ENCODE results near the gene NPTXR.

NPTXR gene

DNA sequence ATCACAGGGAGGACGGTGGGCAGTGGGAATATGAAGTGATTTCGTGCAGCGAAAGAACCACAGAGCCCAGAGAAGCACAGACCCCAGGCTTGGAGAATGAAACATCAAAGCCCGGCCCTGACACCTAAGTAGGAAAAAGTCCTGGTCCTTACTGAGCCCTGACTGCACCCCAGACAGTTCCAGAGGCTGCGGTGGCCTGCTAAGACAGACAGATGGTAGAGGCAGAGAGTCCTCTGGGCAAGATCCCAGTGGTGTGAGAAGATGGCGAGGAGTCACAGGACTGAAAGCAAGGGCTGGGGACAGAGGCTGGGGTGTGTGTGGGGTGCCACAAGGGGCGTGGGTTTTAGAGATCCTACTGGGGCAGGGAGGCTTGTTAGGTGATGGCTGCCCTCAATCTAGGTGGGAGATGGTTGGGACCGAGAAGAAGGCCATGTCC is 24.5 kb upstream of the NPTXR start:
- Histone ChIP-seq H3K9ac (ENCODE audit: low read length in 2 of 2) (peak overlapping the region in 1 of 2 donors; percentile 13), H3K4me1 (ENCODE audit: control insufficient read depth, insufficient read depth, low read length) (peaks cover 81% of the 10 kb centered on the region), H3K27ac (ENCODE audit: low read length) (peak overlapping the region; percentile 37), H3K36me3 (ENCODE audit: control insufficient read depth in 2 of 2, insufficient read depth in 2 of 2, low read length in 2 of 2) (peaks cover 12 to 28% of the 10 kb centered on the region in 2 donors), H3K9me3 (ENCODE audit: control insufficient read depth in 2 of 2, low read length in 2 of 2) (no peaks in the 10 kb centered on the region), H3K4me3 (ENCODE audit: low read length in 2 of 2) (peak overlapping the region in 1 of 2 donors; percentile 29), H3K27me3 (ENCODE audit: control insufficient read depth in 1 of 2, insufficient read depth in 2 of 2, low read length in 2 of 2) (no peaks in the 10 kb centered on the region)

DNA sequence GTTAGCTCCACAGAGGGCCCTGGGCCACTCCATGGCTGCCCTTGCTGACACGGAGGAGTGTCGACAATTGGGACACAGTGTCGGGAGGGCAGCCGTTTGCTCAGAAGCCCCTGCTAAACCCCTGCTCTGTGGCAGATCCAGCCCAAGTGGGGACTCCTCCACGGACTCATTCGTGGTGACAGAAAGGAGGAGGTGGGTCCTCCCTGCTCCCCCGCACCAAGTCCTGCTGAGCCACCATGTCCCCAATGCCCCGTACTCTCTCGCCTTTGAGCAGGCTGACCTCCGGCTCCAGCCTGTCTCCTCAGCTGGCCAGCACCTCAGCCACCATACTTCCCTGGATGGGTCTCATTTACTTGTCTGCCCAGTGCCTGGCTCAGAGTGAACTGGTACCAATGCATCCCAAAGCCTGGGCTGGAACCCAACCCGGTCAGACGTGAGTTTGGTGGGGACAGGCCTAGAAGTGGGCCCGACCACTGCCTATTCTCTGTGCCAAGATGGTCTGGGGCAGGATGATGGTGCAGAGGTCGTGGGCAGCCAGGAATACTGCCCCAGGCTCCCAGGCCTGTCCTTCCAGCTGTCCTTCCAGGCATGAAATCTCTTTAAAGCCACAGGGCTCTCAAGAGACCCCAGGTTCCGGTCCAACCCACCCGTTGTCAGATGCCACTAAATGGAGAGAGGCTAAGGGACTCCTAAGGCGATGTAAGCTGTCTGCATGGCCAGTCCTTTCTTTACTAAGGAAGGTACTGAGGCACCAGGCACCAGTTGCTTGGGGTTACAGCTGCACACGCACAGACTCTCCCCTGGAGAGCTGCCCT is 23.9 kb upstream of the NPTXR start:
- Histone ChIP-seq H3K9ac (ENCODE audit: low read length in 2 of 2) (no peak overlapping the region), H3K4me3 (ENCODE audit: low read length in 2 of 2) (no peak overlapping the region), H3K4me1 (ENCODE audit: control insufficient read depth, insufficient read depth, low read length) (peaks cover 83% of the 10 kb centered on the region), H3K9me3 (ENCODE audit: control insufficient read depth in 2 of 2, low read length in 2 of 2) (no peaks in the 10 kb centered on the region), H3K27ac (ENCODE audit: low read length) (peak overlapping the region; percentile 37), H3K36me3 (ENCODE audit: control insufficient read depth in 2 of 2, insufficient read depth in 2 of 2, low read length in 2 of 2) (peaks cover 12 to 28% of the 10 kb centered on the region in 2 donors), H3K27me3 (ENCODE audit: control insufficient read depth in 1 of 2, insufficient read depth in 2 of 2, low read length in 2 of 2) (no peaks in the 10 kb centered on the region)

GRCh38 chr22:38867124-38867455 is 23.3 kb upstream of the NPTXR start:
- no peaks in the 10 kb centered on the region for H3K27me3 ChIP-seq (ENCODE audit: control insufficient read depth in 1 of 2, insufficient read depth in 2 of 2, low read length in 2 of 2)
- no peak overlapping the region for H3K9ac ChIP-seq (ENCODE audit: low read length in 2 of 2)
- H3K4me3 ChIP-seq (ENCODE audit: low read length in 2 of 2): no peak overlapping the region
- no peaks in the 10 kb centered on the region for H3K9me3 ChIP-seq (ENCODE audit: control insufficient read depth in 2 of 2, low read length in 2 of 2)
- H3K4me1 ChIP-seq (ENCODE audit: control insufficient read depth, insufficient read depth, low read length): peaks cover 87% of the 10 kb centered on the region
- H3K36me3 ChIP-seq (ENCODE audit: control insufficient read depth in 2 of 2, insufficient read depth in 2 of 2, low read length in 2 of 2): peaks cover 12 to 28% of the 10 kb centered on the region in 2 donors
- no peak overlapping the region for H3K27ac ChIP-seq (ENCODE audit: low read length)

GRCh38 chr22:38866399-38867123 is 22.7 kb upstream of the NPTXR start:
- Histone ChIP-seq H3K4me1 (ENCODE audit: control insufficient read depth, insufficient read depth, low read length) (peaks cover 91% of the 10 kb centered on the region), H3K9me3 (ENCODE audit: control insufficient read depth in 2 of 2, low read length in 2 of 2) (no peaks in the 10 kb centered on the region), H3K36me3 (ENCODE audit: control insufficient read depth in 2 of 2, insufficient read depth in 2 of 2, low read length in 2 of 2) (peaks cover 12 to 28% of the 10 kb centered on the region in 2 donors), H3K9ac (ENCODE audit: low read length in 2 of 2) (no peak overlapping the region), H3K27me3 (ENCODE audit: control insufficient read depth in 1 of 2, insufficient read depth in 2 of 2, low read length in 2 of 2) (no peaks in the 10 kb centered on the region), H3K4me3 (ENCODE audit: low read length in 2 of 2) (no peak overlapping the region), H3K27ac (ENCODE audit: low read length) (no peak overlapping the region)

DNA sequence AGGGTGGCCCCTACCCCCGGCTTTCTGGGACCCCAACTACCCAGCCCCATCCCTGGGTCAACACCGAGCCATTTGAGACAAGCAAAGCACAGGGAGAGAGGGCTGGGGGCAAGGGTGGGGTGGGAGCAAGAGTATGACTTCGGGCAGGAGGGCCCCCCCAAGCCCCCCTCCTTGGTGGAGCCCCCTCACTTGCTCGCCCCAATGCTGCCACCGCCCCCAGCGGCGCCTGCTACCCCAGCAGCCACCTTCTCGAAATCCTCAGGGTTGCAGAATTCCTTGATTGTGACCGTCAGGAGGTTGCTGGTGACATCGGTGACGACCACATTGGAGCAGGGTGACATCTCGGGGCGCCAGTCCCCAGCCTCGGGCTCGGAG is 22.2 kb upstream of the NPTXR start:
- no peaks in the 10 kb centered on the region for H3K27me3 ChIP-seq (ENCODE audit: control insufficient read depth in 1 of 2, insufficient read depth in 2 of 2, low read length in 2 of 2)

GRCh38 chr22:38865201-38866023 is 21.6 kb upstream of the NPTXR start:
- H3K9me3 ChIP-seq (ENCODE audit: control insufficient read depth in 2 of 2, low read length in 2 of 2): no peaks in the 10 kb centered on the region
- no peaks in the 10 kb centered on the region for H3K27me3 ChIP-seq (ENCODE audit: control insufficient read depth in 1 of 2, insufficient read depth in 2 of 2, low read length in 2 of 2)
- H3K4me1 ChIP-seq (ENCODE audit: control insufficient read depth, insufficient read depth, low read length): peaks cover 91% of the 10 kb centered on the region
- H3K4me3 ChIP-seq (ENCODE audit: low read length in 2 of 2): peak overlapping the region in 1 of 2 donors; percentile 47
- H3K27ac ChIP-seq (ENCODE audit: low read length): peak overlapping the region; percentile 46
- peak overlapping the region in 1 of 2 donors; percentile 39 for H3K9ac ChIP-seq (ENCODE audit: low read length in 2 of 2)
- peaks cover 12 to 28% of the 10 kb centered on the region in 2 donors for H3K36me3 ChIP-seq (ENCODE audit: control insufficient read depth in 2 of 2, insufficient read depth in 2 of 2, low read length in 2 of 2)

More for the DNA sequence above, 22.2 kb upstream of the NPTXR start:
- H3K9me3 ChIP-seq (ENCODE audit: control insufficient read depth in 2 of 2, low read length in 2 of 2): no peaks in the 10 kb centered on the region
- peak overlapping the region; percentile 46 for H3K27ac ChIP-seq (ENCODE audit: low read length)
- peaks cover 93% of the 10 kb centered on the region for H3K4me1 ChIP-seq (ENCODE audit: control insufficient read depth, insufficient read depth, low read length)
- H3K9ac ChIP-seq (ENCODE audit: low read length in 2 of 2): no peak overlapping the region
- peaks cover 12 to 28% of the 10 kb centered on the region in 2 donors for H3K36me3 ChIP-seq (ENCODE audit: control insufficient read depth in 2 of 2, insufficient read depth in 2 of 2, low read length in 2 of 2)
- no peak overlapping the region for H3K4me3 ChIP-seq (ENCODE audit: low read length in 2 of 2)

GRCh38 chr22:38864361-38865191 is 20.7 kb upstream of the NPTXR start:
- Histone ChIP-seq H3K4me3 (ENCODE audit: low read length in 2 of 2) (peak overlapping the region in 1 of 2 donors; percentile 47), H3K9ac (ENCODE audit: low read length in 2 of 2) (peak overlapping the region; percentile 21 to 39), H3K27ac (ENCODE audit: low read length) (peak overlapping the region; percentile 46), H3K36me3 (ENCODE audit: control insufficient read depth in 2 of 2, insufficient read depth in 2 of 2, low read length in 2 of 2) (peaks cover 9 to 22% of the 10 kb centered on the region in 2 donors), H3K27me3 (ENCODE audit: control insufficient read depth in 1 of 2, insufficient read depth in 2 of 2, low read length in 2 of 2) (no peaks in the 10 kb centered on the region), H3K9me3 (ENCODE audit: control insufficient read depth in 2 of 2, low read length in 2 of 2) (no peaks in the 10 kb centered on the region), H3K4me1 (ENCODE audit: control insufficient read depth, insufficient read depth, low read length) (peaks cover 83% of the 10 kb centered on the region)

DNA sequence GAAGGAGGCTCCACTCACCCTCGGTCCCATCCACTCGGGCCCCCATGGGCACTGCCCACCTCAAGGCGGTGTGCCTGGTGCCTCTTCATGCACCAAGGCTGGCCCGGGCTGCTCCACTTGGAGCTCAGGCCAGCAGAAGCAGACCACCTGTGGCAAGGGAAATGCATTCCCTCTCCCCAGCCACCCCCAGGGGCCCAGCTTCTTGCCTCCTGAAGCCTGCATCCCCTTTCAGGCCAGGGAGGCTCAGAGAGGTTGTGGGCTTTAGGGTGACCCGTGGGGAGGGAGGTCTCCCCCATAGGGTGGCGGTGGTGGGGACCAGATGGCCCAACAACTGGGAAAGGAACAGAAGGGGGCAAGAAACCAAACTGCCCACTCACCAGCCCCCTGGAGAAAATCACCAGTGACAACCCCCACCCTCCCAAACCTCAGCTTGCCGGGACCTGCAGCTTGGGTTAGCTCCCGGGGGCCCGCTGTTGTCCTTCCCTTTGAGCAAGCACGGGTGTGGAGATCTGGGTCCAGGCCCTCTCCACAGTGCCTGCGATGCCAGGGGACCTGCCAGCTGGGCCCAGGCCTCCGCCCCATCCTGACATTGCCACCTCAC is 19.8 kb upstream of the NPTXR start:
- no peaks in the 10 kb centered on the region for H3K9me3 ChIP-seq (ENCODE audit: control insufficient read depth in 2 of 2, low read length in 2 of 2)
- peaks cover 8 to 18% of the 10 kb centered on the region in 2 donors for H3K36me3 ChIP-seq (ENCODE audit: control insufficient read depth in 2 of 2, insufficient read depth in 2 of 2, low read length in 2 of 2)
- peaks cover 73% of the 10 kb centered on the region for H3K4me1 ChIP-seq (ENCODE audit: control insufficient read depth, insufficient read depth, low read length)
- H3K27me3 ChIP-seq (ENCODE audit: control insufficient read depth in 1 of 2, insufficient read depth in 2 of 2, low read length in 2 of 2): no peaks in the 10 kb centered on the region
- H3K4me3 ChIP-seq (ENCODE audit: low read length in 2 of 2): no peak overlapping the region
- H3K9ac ChIP-seq (ENCODE audit: low read length in 2 of 2): no peak overlapping the region
- H3K27ac ChIP-seq (ENCODE audit: low read length): no peak overlapping the region

- no peak overlapping the region for H3K9ac ChIP-seq (ENCODE audit: low read length in 2 of 2)
- no peaks in the 10 kb centered on the region for H3K9me3 ChIP-seq (ENCODE audit: control insufficient read depth in 2 of 2, low read length in 2 of 2)
- H3K4me3 ChIP-seq (ENCODE audit: low read length in 2 of 2): no peak overlapping the region
- no peaks in the 10 kb centered on the region for H3K27me3 ChIP-seq (ENCODE audit: control insufficient read depth in 1 of 2, insufficient read depth in 2 of 2, low read length in 2 of 2)
- H3K36me3 ChIP-seq (ENCODE audit: control insufficient read depth in 2 of 2, insufficient read depth in 2 of 2, low read length in 2 of 2): peaks cover 0 to 9% of the 10 kb centered on the region in 2 donors
- H3K4me1 ChIP-seq (ENCODE audit: control insufficient read depth, insufficient read depth, low read length): peaks cover 64% of the 10 kb centered on the region
- H3K27ac ChIP-seq (ENCODE audit: low read length): peak overlapping the region; percentile 41
Measured at GRCh38 chr22:38862375-38863329, 18.8 kb upstream of the NPTXR start.
